GM20431 (cell line): ENCODE measurements around the gene A3GALT2.

ENCODE experiments used
- in situ Hi-C: fragments of 300-500 bp; cut with MseI, MboI; formaldehyde crosslinking; loops from one replicate; pipeline ENCODE4 v1.15.0; 2020; ENCODE audit warnings: low sequenced_read_pairs; ENCODE audit not compliant: unreplicated experiment

The A3GALT2 gene

DNA sequence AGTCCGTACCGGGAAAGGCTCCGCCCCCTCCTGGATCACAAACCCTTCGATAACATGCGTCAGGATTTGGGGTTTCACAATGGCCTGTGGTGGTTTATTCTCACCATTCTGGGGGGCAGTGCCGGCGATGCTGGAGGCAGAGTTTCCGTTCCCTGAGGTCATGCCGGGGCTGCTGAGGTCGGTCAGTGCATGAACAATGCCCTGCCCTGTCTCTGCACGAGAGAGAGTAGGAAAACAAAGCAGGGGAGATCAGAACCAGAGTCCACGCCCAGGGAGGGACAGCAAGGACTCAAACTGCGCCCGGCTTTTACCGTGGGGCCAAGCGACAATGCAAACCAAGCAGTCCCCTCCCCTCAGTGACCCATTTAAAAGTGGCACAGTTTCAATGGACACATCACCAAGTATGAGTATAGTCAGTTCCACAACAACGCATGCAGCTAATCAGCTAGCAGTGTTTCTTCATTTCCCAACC lies 13.2 kb upstream of the A3GALT2 start:
- in situ Hi-C loops, result no loop called here

- in situ Hi-C loops, result no loop called here
Observed at GRCh38 chr1:33332881-33333280, 12.0 kb upstream of the A3GALT2 start.

GRCh38 chr1:33332357-33332789 lies 11.5 kb upstream of the A3GALT2 start:
- in situ Hi-C loops, result no loop called here

DNA sequence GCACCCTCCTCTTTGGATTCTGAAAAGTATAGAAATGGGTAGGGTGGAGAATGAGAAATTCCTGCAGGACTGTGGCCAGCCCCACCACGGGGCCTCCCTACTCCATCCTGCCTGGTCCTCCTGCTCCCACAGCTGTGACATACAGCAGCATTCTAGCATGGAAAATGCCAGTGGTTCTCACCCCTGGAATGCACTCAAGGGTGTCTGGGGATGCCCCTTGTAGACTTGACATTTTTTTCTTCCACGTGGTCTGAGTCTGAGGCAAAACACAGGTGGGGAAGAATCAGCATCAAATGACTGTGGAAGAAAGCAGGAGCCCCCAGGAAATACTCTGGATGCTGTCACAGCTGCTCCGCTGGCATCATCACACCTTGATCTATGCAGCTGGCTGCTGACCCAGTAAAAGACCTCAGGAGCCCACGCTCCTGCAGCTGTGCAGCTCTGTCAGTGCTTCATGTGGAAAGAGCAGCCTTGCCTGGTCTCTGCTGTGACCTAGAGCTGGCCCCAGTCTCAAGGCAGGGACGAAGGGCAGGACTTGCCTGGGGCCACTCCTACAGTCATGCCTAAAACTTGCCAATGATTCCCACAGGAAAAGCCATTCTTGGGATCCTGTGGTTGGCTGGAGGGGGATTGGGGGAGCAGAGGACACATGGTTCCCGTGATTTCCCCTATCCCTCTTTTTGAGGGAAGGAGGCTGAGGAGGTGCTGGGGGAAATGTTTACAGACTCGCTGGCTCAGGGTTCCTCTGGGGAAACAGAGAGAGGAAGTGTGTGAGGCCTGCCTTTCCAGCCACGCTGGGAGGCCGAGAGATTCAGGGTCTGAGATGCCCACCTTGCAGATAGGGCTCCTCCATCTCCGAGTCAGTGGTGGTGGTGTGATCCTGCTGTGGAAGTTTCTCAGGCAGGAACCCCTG lies 10.8 kb upstream of the A3GALT2 start:
- in situ Hi-C loops, result no loop called here

DNA sequence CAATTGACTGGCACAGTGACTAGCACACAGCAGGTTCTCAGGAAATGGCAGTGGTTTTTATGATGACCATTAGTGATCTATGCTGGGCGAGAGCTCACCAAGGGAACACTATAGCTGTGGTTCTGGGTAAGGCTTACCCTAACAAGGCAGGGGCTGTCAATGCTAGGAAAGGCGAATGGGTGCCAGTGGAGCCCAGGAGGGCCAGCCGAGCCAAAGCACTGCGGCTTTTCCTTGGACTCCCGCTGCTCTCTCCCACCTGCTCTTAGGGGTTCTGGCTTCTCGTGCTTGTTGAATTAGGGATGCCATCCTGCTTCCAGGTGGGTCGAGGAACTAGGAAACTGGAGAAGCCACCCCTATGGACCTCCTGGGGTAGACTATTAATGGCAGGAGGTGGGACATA lies 10.0 kb upstream of the A3GALT2 start:
- in situ Hi-C loops, result no loop called here

- in situ Hi-C loops, result no loop called here
Observed at GRCh38 chr1:33330361-33330890, 9.5 kb upstream of the A3GALT2 start.

DNA sequence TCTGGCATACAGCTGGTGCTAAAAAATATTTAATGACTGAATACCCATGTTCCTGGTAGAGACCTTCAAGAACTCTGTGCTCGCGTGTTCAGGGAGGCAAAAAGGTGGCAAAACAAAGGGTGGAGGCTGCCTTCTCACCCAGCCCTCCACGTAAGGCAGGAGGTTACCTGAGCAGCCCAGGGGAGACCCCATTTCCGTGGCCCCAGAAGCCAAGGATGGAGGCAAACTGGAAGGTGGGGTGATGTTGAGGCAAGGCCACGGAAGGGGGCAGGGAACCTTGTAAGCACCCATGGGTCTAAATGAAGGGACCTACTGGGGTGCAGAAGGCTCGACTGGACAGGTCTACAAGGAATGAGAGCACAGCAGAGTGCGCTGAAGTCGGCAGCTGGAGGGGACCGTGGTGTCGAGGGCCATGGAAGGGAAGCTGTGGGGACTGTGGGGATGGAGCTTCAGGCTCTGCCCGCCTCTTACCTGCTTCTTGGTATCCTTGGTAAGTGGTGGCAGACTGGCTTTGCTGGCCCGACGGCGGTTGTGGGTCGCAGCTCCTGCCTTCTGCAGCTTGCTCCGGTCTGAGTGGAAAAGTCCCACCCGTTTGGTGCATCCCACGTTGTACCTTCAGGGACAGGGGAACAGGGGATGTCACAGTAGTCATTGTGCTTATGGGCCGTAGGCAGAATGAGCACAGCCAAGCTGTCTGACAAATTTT lies 8.9 kb upstream of the A3GALT2 start:
- in situ Hi-C loops, result no loop called here

DNA sequence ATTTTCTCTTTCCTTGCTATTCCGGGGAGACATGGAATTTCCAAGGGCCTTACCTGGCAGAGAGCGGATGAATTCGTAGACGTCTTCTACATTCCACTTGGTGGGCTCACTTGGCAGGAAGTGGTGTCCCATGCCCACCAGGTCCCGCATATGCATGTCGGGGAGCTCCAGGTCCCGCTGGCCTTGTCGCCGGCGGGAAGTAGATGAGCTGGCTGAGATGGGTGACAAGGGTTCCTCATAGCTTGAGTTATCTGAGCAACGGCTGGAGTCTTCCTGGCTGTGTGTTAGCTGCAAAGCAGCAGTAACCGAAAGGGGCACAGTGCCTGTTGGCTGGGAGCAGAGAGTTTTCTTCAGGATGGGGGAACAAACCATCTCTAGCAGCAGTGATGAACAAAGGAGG lies 7.9 kb upstream of the A3GALT2 start:
- in situ Hi-C loops, result no loop called here

DNA sequence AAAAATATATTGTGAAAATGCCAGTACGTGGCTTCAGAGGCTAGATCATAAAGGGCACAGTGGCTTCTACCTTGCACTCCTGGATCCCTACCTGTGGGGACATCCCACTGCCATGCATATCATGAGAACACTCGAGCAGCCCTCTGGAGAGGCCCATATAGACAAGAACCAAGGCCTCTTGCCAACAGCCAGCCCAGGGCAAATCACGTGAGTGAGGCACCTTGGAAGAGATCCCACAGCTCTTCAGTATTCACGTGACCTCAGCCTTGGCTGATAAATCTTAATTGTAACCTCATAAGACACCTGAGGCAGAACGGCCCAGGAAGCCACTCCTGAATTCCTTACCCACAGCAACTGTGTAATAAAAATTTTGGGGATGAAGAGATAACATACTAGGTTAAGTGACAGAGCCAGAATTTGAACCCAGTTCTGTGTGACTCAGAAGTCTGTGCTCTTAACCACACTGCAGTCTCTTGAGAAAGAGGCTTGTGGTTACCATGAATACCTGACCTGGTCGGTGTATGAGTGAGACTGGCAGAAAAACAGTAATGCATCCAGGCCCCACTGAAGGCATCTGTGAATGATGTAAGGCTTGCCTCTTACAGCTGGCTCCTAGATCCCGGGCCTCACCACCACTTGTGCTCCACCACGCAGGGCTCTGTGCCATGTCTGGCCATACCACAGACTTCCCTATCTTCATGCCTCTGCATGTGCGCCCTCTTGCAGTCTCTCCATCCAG lies 6.9 kb upstream of the A3GALT2 start:
- in situ Hi-C loops, result no loop called here

GRCh38 chr1:33326785-33327184 lies 5.9 kb upstream of the A3GALT2 start:
- in situ Hi-C loops, result no loop called here

- in situ Hi-C loops, result no loop called here
Observed at GRCh38 chr1:33324677-33325575, 4.0 kb upstream of the A3GALT2 start.

- in situ Hi-C loops, result no loop called here
Observed at GRCh38 chr1:33323663-33324477, 3.0 kb upstream of the A3GALT2 start.

DNA sequence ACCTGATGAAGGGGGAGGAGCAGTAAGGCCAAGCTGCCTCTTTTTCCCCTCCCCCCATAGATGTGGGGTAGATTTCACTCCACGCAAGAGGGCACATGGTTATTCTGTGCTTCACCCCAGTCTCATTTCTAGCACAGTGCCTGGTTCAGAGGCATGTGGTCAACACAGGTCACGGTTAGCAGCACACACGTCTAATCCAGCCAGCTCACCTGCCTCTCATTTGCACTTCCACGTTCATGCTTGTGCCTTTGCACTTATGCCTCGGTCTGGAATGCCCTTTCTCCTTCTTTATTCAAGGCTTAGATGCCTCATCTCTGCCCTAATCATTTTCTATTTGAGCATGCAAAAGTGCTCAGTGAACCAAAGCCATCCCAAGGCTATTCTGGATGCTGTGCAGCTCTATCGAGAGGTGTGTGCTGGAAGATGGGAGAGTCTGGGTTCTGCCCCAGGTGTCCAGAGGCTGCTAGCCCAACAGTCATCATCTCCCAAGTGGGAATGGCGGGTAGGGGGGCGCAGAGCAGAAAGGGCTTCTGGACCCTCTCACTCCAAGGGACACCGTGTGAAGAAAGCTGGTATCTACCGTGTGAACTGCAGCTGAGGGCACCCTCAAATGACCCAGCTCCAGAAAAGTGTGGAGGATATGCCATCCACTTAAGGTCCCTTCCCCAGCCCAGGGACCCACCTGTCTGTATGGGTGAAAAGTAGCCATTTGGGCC lies 2.1 kb upstream of the A3GALT2 start:
- in situ Hi-C loops, result no loop called here

DNA sequence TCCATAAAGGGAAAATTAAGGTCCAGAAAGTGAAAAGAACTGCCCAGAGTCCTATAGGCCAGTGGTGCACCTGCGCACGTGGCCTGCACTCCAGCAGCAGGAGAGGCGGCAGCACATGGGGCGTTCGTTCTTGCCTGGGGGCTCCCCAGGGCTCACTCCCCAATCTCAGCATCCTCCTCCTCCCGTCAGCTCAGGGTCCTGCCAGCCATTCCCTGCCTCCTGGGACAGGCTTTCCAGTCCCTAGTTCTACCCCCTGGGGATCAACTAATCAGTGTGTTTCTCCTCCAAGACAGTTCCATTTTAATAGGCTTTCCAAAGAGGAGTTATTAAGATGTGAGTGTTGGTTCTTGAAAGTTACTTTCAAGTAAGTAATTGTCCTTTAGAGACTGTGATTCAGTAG lies 1.2 kb upstream of the A3GALT2 start:
- in situ Hi-C loops, result no loop called here

GRCh38 chr1:33321178-33321577 lies 280 bp upstream of the A3GALT2 start:
- in situ Hi-C loops, result no loop called here

GRCh38 chr1:33319949-33320618 lies 814 bp downstream of the A3GALT2 start:
- in situ Hi-C loops, result no loop called here

- in situ Hi-C loops, result no loop called here
Observed at GRCh38 chr1:33319186-33319948, 1.5 kb downstream of the A3GALT2 start.
